Mesenchymal stem cell (in vitro differentiated cells and primary cell): ENCODE results near the gene ELMO1.

Experiments used
- DNase-seq: peaks from one replicate; pipeline ENCODE4 v3.0.0-alpha.2; 2013
- H2AFZ ChIP-seq: one replicate; pipeline ENCODE4 v1.6.1; 2013; ENCODE audit warnings: low read depth, mild to moderate bottlenecking, control low read depth, inconsistent platforms, low read length, moderate library complexity
- H2AK5ac ChIP-seq: 2 replicates; pipeline ENCODE4 v1.6.1; 2013; ENCODE audit warnings: low read length, moderate library complexity, mild to moderate bottlenecking, inconsistent platforms; ENCODE audit not compliant: severe bottlenecking
- H2BK120ac ChIP-seq: one replicate; pipeline ENCODE4 v1.6.1; 2013; ENCODE audit warnings: low read depth, mild to moderate bottlenecking, inconsistent platforms, low read length, moderate library complexity
- H2BK12ac ChIP-seq, 2 experiments: one replicate each; pipeline ENCODE4 v1.6.1; 2013; ENCODE audit warnings: inconsistent platforms in 2 of 2, low read length in 2 of 2, mild to moderate bottlenecking in 2 of 2, moderate library complexity in 2 of 2, control low read depth in 1 of 2
- H2BK15ac ChIP-seq: one replicate; pipeline ENCODE4 v1.6.1; 2013; ENCODE audit warnings: mild to moderate bottlenecking, low read depth, inconsistent platforms; ENCODE audit not compliant: poor library complexity, severe bottlenecking
- H2BK5ac ChIP-seq: 2 replicates; pipeline ENCODE4 v1.6.1; 2013; ENCODE audit warnings: low read depth, mild to moderate bottlenecking, low read length, control low read depth, inconsistent platforms; ENCODE audit not compliant: poor library complexity, severe bottlenecking
- H3K14ac ChIP-seq, 2 experiments: one replicate each; pipeline ENCODE4 v1.6.1; 2013; ENCODE audit warnings: inconsistent platforms in 2 of 2, low read length in 2 of 2, control low read depth in 1 of 2, mild to moderate bottlenecking in 1 of 2, moderate library complexity in 1 of 2
- H3K18ac ChIP-seq, 2 experiments: one replicate each; pipeline ENCODE4 v1.6.1; 2013; ENCODE audit warnings: inconsistent platforms in 2 of 2, low read length in 2 of 2, control low read depth in 1 of 2, low read depth in 1 of 2, mild to moderate bottlenecking in 1 of 2
- H3K23ac ChIP-seq, 2 experiments: one replicate each; pipeline ENCODE4 v1.6.1; 2013; ENCODE audit warnings: inconsistent platforms in 2 of 2, low read length in 2 of 2, mild to moderate bottlenecking in 2 of 2, moderate library complexity in 2 of 2, control low read depth in 1 of 2
- H3K27ac ChIP-seq: 2 replicates; pipeline ENCODE4 v1.5.1; 2013; ENCODE audit warnings: mild to moderate bottlenecking, moderate library complexity, low read length, control low read depth, inconsistent platforms; ENCODE audit not compliant: poor library complexity, severe bottlenecking
- H3K27me3 ChIP-seq, 2 experiments: 2 replicates each; pipeline versions ENCODE4 v1.6.1 to v1.7.0; 2013; ENCODE audit warnings: low read length in 2 of 2, mild to moderate bottlenecking in 2 of 2, moderate library complexity in 2 of 2, control low read depth in 1 of 2, inconsistent platforms in 1 of 2; ENCODE audit not compliant: control insufficient read depth in 1 of 2, insufficient read depth in 1 of 2
- H3K36me3 ChIP-seq, 2 experiments: 2 replicates each; pipeline versions ENCODE4 v1.6.1 to v1.7.0; 2013; ENCODE audit warnings: low read length in 2 of 2, control low read depth in 1 of 2, inconsistent platforms in 1 of 2, low read depth in 1 of 2, mild to moderate bottlenecking in 1 of 2; ENCODE audit not compliant: insufficient read depth in 2 of 2, control insufficient read depth in 1 of 2
- H3K4ac ChIP-seq, 2 experiments: one replicate each; pipeline ENCODE4 v1.6.1; 2013; ENCODE audit warnings: inconsistent platforms in 2 of 2, low read length in 2 of 2, mild to moderate bottlenecking in 2 of 2, moderate library complexity in 2 of 2, control low read depth in 1 of 2, low read depth in 1 of 2
- H3K4me1 ChIP-seq: 2 replicates; pipeline ENCODE4 v1.6.1; 2013; ENCODE audit warnings: low read depth, low read length, control low read depth; ENCODE audit not compliant: control insufficient read depth, insufficient read depth
- H3K4me2 ChIP-seq: 2 replicates; pipeline ENCODE4 v1.6.1; 2013; ENCODE audit warnings: low read length, mild to moderate bottlenecking, inconsistent platforms; ENCODE audit not compliant: poor library complexity, severe bottlenecking
- H3K4me3 ChIP-seq, 2 experiments: 2 replicates each; pipeline versions ENCODE4 v1.5.1 to v1.7.0; 2013; ENCODE audit warnings: low read length in 2 of 2, mild to moderate bottlenecking in 2 of 2, control low read depth in 1 of 2, low read depth in 1 of 2; ENCODE audit not compliant: insufficient read depth in 1 of 2
- H3K79me1 ChIP-seq: replicated peaks from 2 replicates; pipeline ENCODE4 v1.6.1; 2013; ENCODE audit warnings: mild to moderate bottlenecking, control low read depth, low read length, inconsistent platforms; ENCODE audit not compliant: poor library complexity, severe bottlenecking
- H3K9ac ChIP-seq: 2 replicates; pipeline ENCODE4 v1.7.0; 2013; ENCODE audit warnings: mild to moderate bottlenecking, low read length, moderate library complexity
- H3K9me3 ChIP-seq: 2 replicates; pipeline ENCODE4 v1.7.0; 2013; ENCODE audit warnings: mild to moderate bottlenecking, low read length; ENCODE audit not compliant: control insufficient read depth
- H4K8ac ChIP-seq: one replicate; pipeline ENCODE4 v1.6.1; 2013; ENCODE audit warnings: inconsistent platforms, mild to moderate bottlenecking, low read length, moderate library complexity
- H4K91ac ChIP-seq: one replicate; pipeline ENCODE4 v1.6.1; 2013; ENCODE audit warnings: mild to moderate bottlenecking, low read length, inconsistent platforms
- WGBS: methylation state at CpG from one replicate; pipeline ENCODE4 v1.1.7; 2013; ENCODE audit warnings: mixed read lengths; 5-methylcytosine and 5-hydroxymethylcytosine counted together

ELMO1 gene

DNA sequence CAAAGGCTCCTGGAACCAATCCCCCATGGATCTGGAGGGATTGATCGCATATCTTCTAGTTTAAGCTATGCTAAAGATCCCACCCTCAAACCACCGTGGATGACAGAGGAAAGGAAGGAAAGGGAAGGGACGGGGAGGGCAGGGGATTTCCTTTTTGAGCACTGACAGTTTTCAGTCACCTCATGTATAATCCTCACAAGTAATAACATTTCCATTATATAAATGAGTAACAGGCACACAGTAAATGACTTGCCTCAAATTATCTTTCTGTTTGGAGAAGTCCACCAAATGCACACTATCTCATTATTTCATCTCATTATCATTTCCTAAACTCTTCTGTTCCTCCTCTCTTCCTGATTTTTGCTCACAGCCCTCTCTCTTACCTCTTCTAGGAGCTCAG is 597.3 kb downstream of the ELMO1 start:
- Histone ChIP-seq H3K14ac (no peak overlapping the region), H3K4me2 (no peak overlapping the region), H4K91ac (no peak overlapping the region), H3K4me3 (no peak overlapping the region), H2BK12ac (no peak overlapping the region), H3K9ac (no peak overlapping the region), H3K9me3 (peaks cover 10% of the 10 kb centered on the region), H4K8ac (no peak overlapping the region), H3K36me3 (no peaks in the 10 kb centered on the region), H3K27me3 (no peaks in the 10 kb centered on the region), H2BK120ac (no peak overlapping the region), H2BK15ac (no peak overlapping the region), H3K27ac (no peak overlapping the region), H3K79me1 (no peaks in the 10 kb centered on the region), H3K4ac (no peak overlapping the region), H3K23ac (no peak overlapping the region), H2BK5ac (no peak overlapping the region), H3K4me1 (no peaks in the 10 kb centered on the region), H2AFZ (no peak overlapping the region), H2AK5ac (no peak overlapping the region), H3K18ac (no peak overlapping the region)
- no peak for DNase-seq
- WGBS, result no CpG with 5 or more reads among the region's 3 CpGs

DNA sequence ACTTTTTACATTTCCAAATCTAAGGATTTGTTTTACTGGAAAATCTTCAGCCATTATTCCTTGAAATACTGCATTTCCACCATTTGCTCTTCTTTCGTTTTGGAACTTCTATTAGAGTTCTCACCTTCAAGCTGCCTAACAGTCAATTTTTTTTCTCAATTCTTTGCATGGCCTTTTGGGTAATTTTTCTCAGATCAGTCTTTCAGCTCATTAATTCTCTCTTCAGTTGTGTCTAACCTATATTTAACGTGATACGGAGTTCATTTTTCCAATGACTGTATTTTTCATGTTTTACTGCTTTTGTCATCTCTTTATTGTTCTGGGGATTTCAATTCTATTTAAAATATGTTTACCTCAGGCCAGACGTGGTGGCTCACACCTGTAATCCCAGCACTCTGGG is 600.7 kb downstream of the ELMO1 start:
- Histone ChIP-seq H3K4ac (no peak overlapping the region), H3K23ac (no peak overlapping the region), H2BK5ac (no peak overlapping the region), H2BK12ac (no peak overlapping the region), H3K4me3 (peak overlapping the region in 1 of 2 experiments; percentile 29), H3K9me3 (peaks cover 10% of the 10 kb centered on the region), H2AFZ (no peak overlapping the region), H4K91ac (no peak overlapping the region), H3K4me1 (no peaks in the 10 kb centered on the region), H3K18ac (no peak overlapping the region), H3K4me2 (no peak overlapping the region), H4K8ac (no peak overlapping the region), H3K14ac (no peak overlapping the region), H2BK120ac (no peak overlapping the region), H3K27me3 (no peaks in the 10 kb centered on the region), H2BK15ac (no peak overlapping the region), H2AK5ac (no peak overlapping the region), H3K36me3 (no peaks in the 10 kb centered on the region), H3K9ac (no peak overlapping the region), H3K27ac (no peak overlapping the region), H3K79me1 (no peaks in the 10 kb centered on the region)
- 40% methylated on average over 1 of the region's 4 CpGs for WGBS
- DNase-seq, result no peak

DNA sequence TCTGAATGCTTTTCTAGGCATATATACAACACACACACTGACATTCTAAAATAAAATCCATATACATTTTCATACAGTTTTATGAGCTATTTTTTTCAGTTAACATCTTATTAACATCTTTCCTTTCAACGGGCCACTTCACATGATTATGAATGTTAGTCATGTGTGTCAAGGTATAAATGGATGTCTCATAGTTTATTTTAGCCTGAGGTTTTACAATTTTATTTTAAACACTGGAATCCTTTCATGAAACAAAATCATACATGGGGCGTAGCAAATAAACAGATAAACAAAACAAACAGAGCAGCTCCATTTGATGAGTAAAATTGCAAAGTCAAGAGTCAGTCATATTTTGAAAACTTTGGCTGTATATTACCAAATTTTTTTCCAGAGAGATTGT is 604.3 kb downstream of the ELMO1 start:
- Histone ChIP-seq H3K27ac (no peak overlapping the region), H3K9ac (no peak overlapping the region), H2AK5ac (no peak overlapping the region), H2BK120ac (no peak overlapping the region), H4K91ac (no peak overlapping the region), H3K36me3 (no peaks in the 10 kb centered on the region), H4K8ac (no peak overlapping the region), H3K4me3 (no peak overlapping the region), H2BK15ac (no peak overlapping the region), H3K4me1 (no peaks in the 10 kb centered on the region), H3K23ac (no peak overlapping the region), H3K14ac (no peak overlapping the region), H3K4ac (no peak overlapping the region), H3K4me2 (no peak overlapping the region), H2BK12ac (no peak overlapping the region), H2AFZ (no peak overlapping the region), H3K18ac (no peak overlapping the region), H3K79me1 (no peaks in the 10 kb centered on the region), H2BK5ac (no peak overlapping the region), H3K27me3 (no peaks in the 10 kb centered on the region), H3K9me3 (peaks cover 10% of the 10 kb centered on the region)
- WGBS, result no CpG with 5 or more reads among the region's 2 CpGs
- DNase-seq, result no peak

DNA sequence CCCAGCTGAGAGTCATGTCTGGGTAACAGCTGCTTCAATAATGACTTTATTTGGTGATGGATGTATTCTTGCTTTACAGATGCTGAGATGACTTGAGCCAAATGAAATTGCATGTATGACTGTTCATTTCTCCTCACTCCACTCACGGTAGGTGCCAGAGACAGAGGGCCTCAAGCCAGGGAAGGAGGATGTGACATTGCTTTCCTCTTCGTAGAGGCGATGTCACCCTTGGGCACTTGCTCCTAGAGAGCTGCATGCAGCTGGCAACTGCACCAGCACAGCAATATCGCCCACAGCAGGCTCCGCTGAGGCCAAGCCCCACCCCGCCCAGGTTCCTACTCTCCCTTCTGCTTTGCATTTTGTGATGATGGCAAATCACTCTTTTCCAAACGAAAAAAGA is 607.8 kb downstream of the ELMO1 start:
- Histone ChIP-seq H3K36me3 (no peaks in the 10 kb centered on the region), H3K4me1 (no peaks in the 10 kb centered on the region), H2AK5ac (no peak overlapping the region), H3K9me3 (peaks cover 4% of the 10 kb centered on the region), H3K27me3 (no peaks in the 10 kb centered on the region), H3K14ac (no peak overlapping the region), H3K18ac (no peak overlapping the region), H4K8ac (no peak overlapping the region), H2BK15ac (no peak overlapping the region), H3K4me2 (no peak overlapping the region), H2BK5ac (no peak overlapping the region), H4K91ac (no peak overlapping the region), H2BK120ac (no peak overlapping the region), H2BK12ac (no peak overlapping the region), H3K4me3 (no peak overlapping the region), H3K79me1 (no peaks in the 10 kb centered on the region), H3K9ac (no peak overlapping the region), H3K27ac (no peak overlapping the region), H3K4ac (no peak overlapping the region), H2AFZ (no peak overlapping the region), H3K23ac (no peak overlapping the region)
- no peak for DNase-seq
- WGBS, result 90% methylated on average over 7 of the region's 7 CpGs
